Fibroblast of peridontal ligament (primary cell): ENCODE measurements around the gene CCDC107.

Source experiments
- DNase-seq: peaks from one replicate; pipeline ENCODE4 v3.0.0-alpha.2; 2010; ENCODE audit errors: extremely low read depth

CCDC107 gene

GRCh38 chr9:35682520-35683315, 24.6 kb downstream of the CCDC107 start:
- no peak for DNase-seq

GRCh38 chr9:35683323-35683722, 25.2 kb downstream of the CCDC107 start:
- no peak for DNase-seq

GRCh38 chr9:35684921-35685320, 26.8 kb downstream of the CCDC107 start:
- no peak for DNase-seq

- no peak for DNase-seq
Measured at GRCh38 chr9:35685506-35685905, 27.4 kb downstream of the CCDC107 start.

GRCh38 chr9:35686222-35687203, 28.4 kb downstream of the CCDC107 start:
- DNase-seq = peak; percentile 75

- no peak for DNase-seq
Measured at GRCh38 chr9:35687306-35687705, 29.2 kb downstream of the CCDC107 start.

GRCh38 chr9:35687972-35688557, 30.0 kb downstream of the CCDC107 start:
- DNase-seq = no peak

GRCh38 chr9:35688558-35689541, 30.8 kb downstream of the CCDC107 start:
- DNase-seq = peak; percentile 86

- peak; percentile 78 for DNase-seq
Measured at GRCh38 chr9:35689542-35690293, 31.6 kb downstream of the CCDC107 start, which contains the start of gene TPM2. TPM2 (minus strand) TSS chr9:35689925; CDS start chr9:35689817, 108 bp downstream.

- peak; percentile 52 for DNase-seq
Measured at GRCh38 chr9:35690294-35690613, 32.2 kb downstream of the CCDC107 start.

GRCh38 chr9:35690614-35691333, 32.7 kb downstream of the CCDC107 start:
- peak; percentile 81 for DNase-seq

- DNase-seq = no peak
Measured at GRCh38 chr9:35691334-35691650, 33.2 kb downstream of the CCDC107 start.

GRCh38 chr9:35691757-35692301, 33.7 kb downstream of the CCDC107 start:
- no peak for DNase-seq

- DNase-seq = no peak
Measured at GRCh38 chr9:35695943-35696401, 37.9 kb downstream of the CCDC107 start.

GRCh38 chr9:35696520-35697215, 38.6 kb downstream of the CCDC107 start:
- DNase-seq = peak; percentile 40

- DNase-seq = no peak
Measured at GRCh38 chr9:35697486-35697885, 39.4 kb downstream of the CCDC107 start.

GRCh38 chr9:35698231-35698630, 40.1 kb downstream of the CCDC107 start:
- no peak for DNase-seq

- no peak for DNase-seq
Measured at GRCh38 chr9:35700031-35700430, 41.9 kb downstream of the CCDC107 start.

- no peak for DNase-seq
Measured at GRCh38 chr9:35700942-35701341, 42.9 kb downstream of the CCDC107 start.
